Measurements from ENCODE around the gene RHOBTB1.

DNA sequence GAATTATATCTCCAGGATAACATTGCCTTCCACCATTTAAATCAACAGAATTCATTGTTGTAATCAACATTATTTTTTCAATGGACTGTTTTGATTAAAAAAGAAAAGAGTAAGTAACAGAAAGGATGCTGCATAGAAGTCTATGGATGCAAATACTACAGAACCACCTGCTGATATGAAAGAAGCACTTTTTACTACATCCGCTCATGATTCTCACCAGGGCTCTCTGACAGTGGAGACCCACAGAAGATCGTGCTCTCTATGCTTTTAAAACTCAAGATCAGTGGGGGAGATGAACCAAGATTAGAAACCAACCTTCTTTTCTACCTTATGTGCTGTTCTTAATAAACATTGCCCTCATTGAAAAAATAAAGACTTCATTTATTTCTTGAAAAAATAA is 24.4 kb downstream of the RHOBTB1 start:
- TF ChIP-seq POLR2A (IDR thresholded peaks at IDR 0.05): no peak
- TF ChIP-seq, protein P1, sequence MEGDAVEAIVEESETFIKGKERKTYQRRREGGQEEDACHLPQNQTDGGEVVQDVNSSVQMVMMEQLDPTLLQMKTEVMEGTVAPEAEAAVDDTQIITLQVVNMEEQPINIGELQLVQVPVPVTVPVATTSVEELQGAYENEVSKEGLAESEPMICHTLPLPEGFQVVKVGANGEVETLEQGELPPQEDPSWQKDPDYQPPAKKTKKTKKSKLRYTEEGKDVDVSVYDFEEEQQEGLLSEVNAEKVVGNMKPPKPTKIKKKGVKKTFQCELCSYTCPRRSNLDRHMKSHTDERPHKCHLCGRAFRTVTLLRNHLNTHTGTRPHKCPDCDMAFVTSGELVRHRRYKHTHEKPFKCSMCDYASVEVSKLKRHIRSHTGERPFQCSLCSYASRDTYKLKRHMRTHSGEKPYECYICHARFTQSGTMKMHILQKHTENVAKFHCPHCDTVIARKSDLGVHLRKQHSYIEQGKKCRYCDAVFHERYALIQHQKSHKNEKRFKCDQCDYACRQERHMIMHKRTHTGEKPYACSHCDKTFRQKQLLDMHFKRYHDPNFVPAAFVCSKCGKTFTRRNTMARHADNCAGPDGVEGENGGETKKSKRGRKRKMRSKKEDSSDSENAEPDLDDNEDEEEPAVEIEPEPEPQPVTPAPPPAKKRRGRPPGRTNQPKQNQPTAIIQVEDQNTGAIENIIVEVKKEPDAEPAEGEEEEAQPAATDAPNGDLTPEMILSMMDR (IDR thresholded peaks at IDR 0.05): no peak
